ENCODE measurements around the gene PRKCA. TPM values are rescaled to one million over a fixed set of nuclear protein-coding genes. Genes with fewer than 3 reads are reported as not detected.

Gene PRKCA
- total and polyA plus RNA-seq, 10 of the 15 experiments (the other 5 are each of a cell fraction or from before 2014, with no cell fraction given) = 0.11 to 14.6 (median 0.72) TPM

GRCh38 chr17:66379996-66380395, 77.6 kb downstream of the PRKCA start:
- in situ Hi-C loops (cut with MboI) = no loop called here
- no peak overlapping the region for H3K9ac ChIP-seq (ENCODE audit: control insufficient read depth, insufficient read depth, low read length)
- no peaks in the 10 kb centered on the region for H3K27me3 ChIP-seq (replicated peaks in 1 of 2; ENCODE audit: control insufficient read depth in 2 of 2, insufficient read depth in 2 of 2, low read length in 1 of 2)
- intact Hi-C loops (cut with micrococcal nuclease; ENCODE audit: unreplicated experiment) = no loop called here
- FAIRE-seq = no peak
- H3K27ac ChIP-seq (ENCODE audit: control insufficient read depth, insufficient read depth) = no peak overlapping the region
- TF ChIP-seq CBFB (IDR thresholded peaks at IDR 0.05; ENCODE audit: low read depth) = no peak
- no peak for TF ChIP-seq CBX3 (IDR thresholded peaks at IDR 0.05; ENCODE audit: borderline replicate concordance, low read depth)
- no peak for TF ChIP-seq ZNF274 (IDR thresholded peaks at IDR 0.05; ENCODE audit: insufficient read depth, insufficient read length)
- TF ChIP-seq ZNF207 (IDR thresholded peaks at IDR 0.05; ENCODE audit: borderline replicate concordance) = no peak
- no peak for ATAC-seq
- no peak overlapping the region for H3K4me2 ChIP-seq (ENCODE audit: control insufficient read depth, insufficient read depth)
- no peaks in the 10 kb centered on the region for H3K36me3 ChIP-seq (ENCODE audit: control insufficient read depth in 2 of 2, insufficient read depth in 2 of 2, low read length in 1 of 2)
- H4K20me1 ChIP-seq (ENCODE audit: control insufficient read depth, insufficient read depth) = no peaks in the 10 kb centered on the region
- ChIA-PET POLR2A (interaction anchor here (0.9 kb wide), 1 partner anchor 31 kb away, joined by 3 read pairs; no protein-coding TSS in a partner anchor), RAD21 (ENCODE audit: unreplicated experiment) (no interaction called here), CTCF (no interaction called here), SMC1A (ENCODE audit: uncharacterized antibody, unreplicated experiment) (interaction anchor here (1.0 to 1.3 kb wide), 2 partner anchors 11 to 14 kb away, joined by 3 to 5 read pairs; no protein-coding TSS in a partner anchor)
- no TSS peak for BruUV-seq (replicated peaks)
- DNase-seq (ENCODE audit: low read depth, low spot score) = no peak
- no peak overlapping the region for H3K4me3 ChIP-seq
- no peak overlapping the region for H2AFZ ChIP-seq (ENCODE audit: control insufficient read depth, low read depth, low read length)
- no peaks in the 10 kb centered on the region for H3K4me1 ChIP-seq (ENCODE audit: control insufficient read depth, insufficient read depth, low read length)
- H3K79me2 ChIP-seq (ENCODE audit: control insufficient read depth, insufficient read depth, low read length) = no peaks in the 10 kb centered on the region
- no peaks in the 10 kb centered on the region for H3K9me3 ChIP-seq (replicated peaks; ENCODE audit: control insufficient read depth, insufficient read depth, low read length)
- WGBS (ENCODE audit: insufficient coverage, insufficient replicate concordance, low lambda C conversion rate, missing lambda C conversion rate) = 8% methylated on average over 2 of the region's 2 CpGs

GRCh38 chr17:66381701-66382362, 79.4 kb downstream of the PRKCA start:
- in situ Hi-C loops (cut with MboI) (no loop called here), intact Hi-C loops (cut with micrococcal nuclease; ENCODE audit: unreplicated experiment) (no loop called here)
- POLR2A ChIA-PET = no interaction called here
- H3K36me3 ChIP-seq (ENCODE audit: control insufficient read depth in 2 of 2, insufficient read depth in 2 of 2, low read length in 1 of 2) = no peaks in the 10 kb centered on the region
- no peaks in the 10 kb centered on the region for H3K79me2 ChIP-seq (ENCODE audit: control insufficient read depth, insufficient read depth, low read length)
- H3K4me1 ChIP-seq (ENCODE audit: control insufficient read depth, insufficient read depth, low read length) = no peaks in the 10 kb centered on the region
- RAD21 ChIA-PET (ENCODE audit: unreplicated experiment) = no interaction called here
- DNase-seq (ENCODE audit: low read depth, low spot score) (no peak), FAIRE-seq (no peak), ATAC-seq (no peak; the same call in 2 of the 3 replicates)
- H3K9me3 ChIP-seq (replicated peaks; ENCODE audit: control insufficient read depth, insufficient read depth, low read length) = no peaks in the 10 kb centered on the region
- no peak overlapping the region for H2AFZ ChIP-seq (ENCODE audit: control insufficient read depth, low read depth, low read length)
- H3K9ac ChIP-seq (ENCODE audit: control insufficient read depth, insufficient read depth, low read length) = no peak overlapping the region
- BruUV-seq (replicated peaks) = no TSS peak
- no peaks in the 10 kb centered on the region for H4K20me1 ChIP-seq (ENCODE audit: control insufficient read depth, insufficient read depth)
- no peaks in the 10 kb centered on the region for H3K27me3 ChIP-seq (replicated peaks in 1 of 2; ENCODE audit: control insufficient read depth in 2 of 2, insufficient read depth in 2 of 2, low read length in 1 of 2)
- 9% methylated on average over 4 of the region's 4 CpGs for WGBS (ENCODE audit: insufficient coverage, insufficient replicate concordance, low lambda C conversion rate, missing lambda C conversion rate)
- no peak overlapping the region for H3K27ac ChIP-seq (ENCODE audit: control insufficient read depth, insufficient read depth)
- no peak overlapping the region for H3K4me3 ChIP-seq
- SMC1A ChIA-PET (ENCODE audit: uncharacterized antibody, unreplicated experiment) = interaction anchor here (1.0 to 1.5 kb wide), 5 partner anchors 11 to 185 kb away, joined by 3 to 5 read pairs (median 3); no protein-coding TSS in a partner anchor
- CTCF ChIA-PET = interaction anchor here (1.0 to 1.1 kb wide), 2 partner anchors 16 to 185 kb away, joined by 3 to 5 read pairs; no protein-coding TSS in a partner anchor
- H3K4me2 ChIP-seq (ENCODE audit: control insufficient read depth, insufficient read depth) = no peak overlapping the region
- no peak for TF ChIP-seq ZBED1 (IDR thresholded peaks at IDR 0.05; ENCODE audit: borderline replicate concordance)
- TF ChIP-seq SIX5 (IDR thresholded peaks at IDR 0.05; ENCODE audit: low read depth, low read length, severe bottlenecking) = no peak
- no peak for TF ChIP-seq ESRRA (IDR thresholded peaks at IDR 0.05; ENCODE audit: low read length)
- TF ChIP-seq CHD1 (IDR thresholded peaks at IDR 0.05; ENCODE audit: low read depth, low read length) = no peak
- no peak for TF ChIP-seq PAX8 (IDR thresholded peaks at IDR 0.05)
- no peak for TF ChIP-seq USF2 (IDR thresholded peaks at IDR 0.05; ENCODE audit: borderline replicate concordance, low read depth, low read length)
- no peak for TF ChIP-seq NKRF (conservative IDR thresholded peaks at IDR 0.05)
- TF ChIP-seq RAD51 (IDR thresholded peaks at IDR 0.05) = no peak

Data from GM12878 (cell line).